VCaP (cell line): ENCODE measurements around the gene B3GALT5.
A peak's percentile ranks its signal among the peaks of the same experiment; 100 is the strongest.

Experiments
- H3K27ac ChIP-seq: fragments of 450-650 bp; 2 replicates; pipeline ENCODE4 v1.5.1; 2017
- CTCF ChIP-seq: fragments of 450-650 bp; conservative IDR thresholded peaks from 2 replicates; pipeline ENCODE4 v1.5.1; 2017; ENCODE audit warnings: mild to moderate bottlenecking, moderate library complexity

B3GALT5 gene

GRCh38 chr21:39638281-39638680 is 25.5 kb downstream of the B3GALT5 start:
- no peak for TF ChIP-seq CTCF
- H3K27ac ChIP-seq: peak overlapping the region; percentile 88

- H3K27ac ChIP-seq: peak overlapping the region; percentile 88
- no peak for TF ChIP-seq CTCF
These were observed 28.0 kb downstream of the B3GALT5 start for GRCh38 chr21:39640754-39641153.

GRCh38 chr21:39641827-39642450 is 29.2 kb downstream of the B3GALT5 start:
- H3K27ac ChIP-seq: peak overlapping the region; percentile 88
- TF ChIP-seq CTCF: no peak

GRCh38 chr21:39644062-39644560 is 31.4 kb downstream of the B3GALT5 start:
- peak overlapping the region; percentile 88 for H3K27ac ChIP-seq
- no peak for TF ChIP-seq CTCF

- peak overlapping the region; percentile 88; the same call in 1 of the 2 replicates for H3K27ac ChIP-seq
These were observed 32.6 kb downstream of the B3GALT5 start for GRCh38 chr21:39645331-39645730.

GRCh38 chr21:39647476-39647875 is 34.7 kb downstream of the B3GALT5 start:
- H3K27ac ChIP-seq: no peak overlapping the region
- no peak for TF ChIP-seq CTCF

More at GRCh38 chr21:39645331-39645730, 32.6 kb downstream of the B3GALT5 start:
- TF ChIP-seq CTCF: no peak

GRCh38 chr21:39648879-39649278 is 36.1 kb downstream of the B3GALT5 start:
- H3K27ac ChIP-seq: no peak overlapping the region
- TF ChIP-seq CTCF: no peak
